Neural crest cell (in vitro differentiated cells): ENCODE measurements around the gene RERE. TPM values are rescaled to one million over a fixed set of nuclear protein-coding genes. Genes with fewer than 3 reads are reported as not detected.

Experiments
- DNase-seq: peaks from one replicate; pipeline ENCODE4 v3.0.0; 2021; ENCODE audit warnings: low read depth, mixed read lengths, low spot score
- H3K27ac Mint-ChIP-seq: one replicate; pipeline ENCODE4 v1.8.0; 2021; ENCODE audit warnings: mild to moderate bottlenecking, mixed read lengths; ENCODE audit not compliant: unreplicated experiment
- H3K27me3 Mint-ChIP-seq: 2 replicates; pipeline ENCODE4 v1.8.0; 2021; ENCODE audit warnings: low read depth, mild to moderate bottlenecking, mixed read lengths
- H3K36me3 Mint-ChIP-seq: 2 replicates; pipeline ENCODE4 v1.8.0; 2021; ENCODE audit warnings: low read depth, mild to moderate bottlenecking, mixed read lengths
- H3K4me1 Mint-ChIP-seq: 2 replicates; pipeline ENCODE4 v1.8.0; 2021; ENCODE audit warnings: mixed read lengths
- H3K4me3 Mint-ChIP-seq: one replicate; pipeline ENCODE4 v1.8.0; 2021; ENCODE audit warnings: mild to moderate bottlenecking, mixed read lengths
- H3K9me3 Mint-ChIP-seq: 2 replicates; pipeline ENCODE4 v1.8.0; 2021; ENCODE audit warnings: mixed read lengths
- CTCF ChIP-seq: fragments of 200-600 bp; sonication (generic); conservative IDR thresholded peaks from 2 replicates; pipeline ENCODE4 v1.5.0; 2021; ENCODE audit warnings: antibody characterized with exemption, mild to moderate bottlenecking
- total RNA-seq: library from RNA; stranded (reverse); gene quantifications from 2 replicates; pipeline ENCODE4 v1.2.1, GENCODE V29; 2021

RERE gene
- total RNA-seq, 1 donor from 2014 or later = 122 TPM

DNA sequence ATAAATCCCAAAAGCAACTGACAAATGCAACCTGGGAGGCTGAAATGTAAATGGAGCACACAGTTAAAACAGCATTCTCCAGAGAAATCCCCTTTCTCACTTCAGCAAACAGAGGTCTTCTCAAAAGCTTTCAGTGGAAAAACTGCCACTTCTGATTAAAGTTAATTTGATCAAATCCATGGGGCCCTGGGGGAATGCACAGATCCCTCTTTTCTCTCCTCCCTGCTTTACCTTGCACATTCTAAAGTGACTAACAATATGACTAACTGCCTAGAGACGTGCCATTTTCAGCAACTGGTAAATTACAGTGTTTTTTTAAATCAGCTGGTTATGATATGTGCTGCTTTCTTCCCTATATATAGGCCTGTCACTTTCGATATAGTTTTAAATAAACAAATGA lies 142.5 kb downstream of the RERE start:
- no peak overlapping the region for H3K27ac Mint-ChIP-seq
- no peaks in the 10 kb centered on the region for H3K9me3 Mint-ChIP-seq
- H3K4me3 Mint-ChIP-seq = no peak overlapping the region
- no peak for TF ChIP-seq CTCF
- H3K27me3 Mint-ChIP-seq = no peaks in the 10 kb centered on the region
- no peak for DNase-seq
- peaks cover 56% of the 10 kb centered on the region for H3K4me1 Mint-ChIP-seq
- H3K36me3 Mint-ChIP-seq = no peaks in the 10 kb centered on the region

- no peak for DNase-seq
- Mint-ChIP-seq H3K4me1 (peaks cover 60% of the 10 kb centered on the region), H3K9me3 (no peaks in the 10 kb centered on the region), H3K27me3 (no peaks in the 10 kb centered on the region), H3K4me3 (no peak overlapping the region), H3K27ac (no peak overlapping the region), H3K36me3 (no peaks in the 10 kb centered on the region)
- TF ChIP-seq CTCF = no peak
These were observed 143.0 kb downstream of the RERE start for GRCh38 chr1:8674481-8674880.

- no peaks in the 10 kb centered on the region for H3K36me3 Mint-ChIP-seq
- no peaks in the 10 kb centered on the region for H3K9me3 Mint-ChIP-seq
- peak; percentile 17 for DNase-seq
- H3K27me3 Mint-ChIP-seq = no peaks in the 10 kb centered on the region
- peak overlapping the region; percentile 45 for H3K27ac Mint-ChIP-seq
- H3K4me3 Mint-ChIP-seq = no peak overlapping the region
- H3K4me1 Mint-ChIP-seq = peaks cover 61% of the 10 kb centered on the region
- peak; percentile 77 for TF ChIP-seq CTCF
These were observed 146.0 kb downstream of the RERE start for GRCh38 chr1:8671306-8671917.

DNA sequence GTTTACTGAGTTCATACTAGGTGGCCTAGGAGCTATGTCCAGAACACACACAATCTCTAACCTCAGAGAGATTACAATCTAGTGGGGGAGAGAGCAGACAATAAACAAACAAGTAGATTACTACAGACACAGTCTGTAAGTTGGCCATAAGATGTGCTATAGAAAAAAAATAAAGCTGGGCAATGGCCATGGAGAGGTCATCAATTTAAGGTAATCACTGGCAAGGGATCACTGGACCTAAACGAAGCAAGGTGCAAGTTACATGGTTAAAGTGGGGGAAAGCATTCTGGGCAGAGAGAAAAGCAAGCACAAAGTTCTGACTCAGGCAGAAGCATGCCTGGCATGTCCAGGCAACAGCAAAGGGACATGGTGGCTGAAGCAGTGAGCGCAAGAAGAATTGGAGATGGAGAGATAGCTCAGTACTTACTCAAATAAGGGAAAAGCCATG lies 147.0 kb downstream of the RERE start:
- H3K4me3 Mint-ChIP-seq = no peak overlapping the region
- no peak for TF ChIP-seq CTCF

DNA sequence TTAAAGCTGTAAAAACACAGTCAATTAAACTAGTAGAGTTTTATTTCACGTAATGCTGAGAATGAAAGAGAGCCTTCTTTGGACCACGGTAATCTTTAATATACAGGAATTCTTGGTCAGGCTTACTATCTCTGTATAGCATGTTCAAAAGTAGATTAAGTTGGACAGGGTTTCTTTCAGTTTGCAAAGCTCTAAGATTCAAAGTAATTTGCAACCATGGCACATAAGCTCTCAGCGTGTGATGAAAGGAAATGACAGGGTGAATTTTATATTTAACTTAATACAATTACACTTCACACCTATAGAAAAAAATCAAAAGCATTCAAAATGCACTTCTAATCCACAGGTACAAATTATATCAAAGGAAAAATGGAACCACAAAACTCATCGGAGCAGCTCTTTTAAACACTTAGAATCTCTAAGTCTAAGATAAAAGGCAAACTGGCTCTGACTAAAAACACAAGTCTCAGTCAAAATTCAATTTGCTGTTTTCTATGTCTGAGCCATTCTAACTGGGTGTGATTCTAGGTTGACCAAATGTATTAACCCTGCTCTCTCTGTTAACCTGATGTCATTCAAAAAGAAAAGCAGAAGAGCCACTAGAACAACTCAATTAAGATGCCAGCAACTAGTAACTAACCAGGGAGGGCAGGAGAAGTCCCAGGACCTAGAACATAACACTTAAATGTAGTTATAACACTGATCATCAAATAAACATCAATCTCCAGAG lies 147.7 kb downstream of the RERE start:
- DNase-seq = no peak
- H3K27me3 Mint-ChIP-seq = no peaks in the 10 kb centered on the region
- peaks cover 53% of the 10 kb centered on the region for H3K4me1 Mint-ChIP-seq
- no peak overlapping the region for H3K27ac Mint-ChIP-seq
- no peaks in the 10 kb centered on the region for H3K9me3 Mint-ChIP-seq
- H3K4me3 Mint-ChIP-seq = no peak overlapping the region
- no peak for TF ChIP-seq CTCF
- no peaks in the 10 kb centered on the region for H3K36me3 Mint-ChIP-seq

More for the DNA sequence above, 147.0 kb downstream of the RERE start:
- no peak overlapping the region for H3K27ac Mint-ChIP-seq
- H3K4me1 Mint-ChIP-seq = peaks cover 57% of the 10 kb centered on the region
- no peaks in the 10 kb centered on the region for H3K27me3 Mint-ChIP-seq
- no peak for DNase-seq
- H3K9me3 Mint-ChIP-seq = no peaks in the 10 kb centered on the region
- H3K36me3 Mint-ChIP-seq = no peaks in the 10 kb centered on the region
